AML-193 (cell line): ENCODE data around the gene SPDL1.

Experiments
- DNase-seq, 2 experiments: peaks; one replicate each; lab custom pipeline; 2025; lab: John Stamatoyannopoulos, UW

Gene SPDL1

GRCh38 chr5:169629847-169630548, 46.4 kb downstream of the SPDL1 start:
- no peak for DNase-seq

- no peak for DNase-seq
Observed at GRCh38 chr5:169631360-169631759, 47.8 kb downstream of the SPDL1 start.

DNA sequence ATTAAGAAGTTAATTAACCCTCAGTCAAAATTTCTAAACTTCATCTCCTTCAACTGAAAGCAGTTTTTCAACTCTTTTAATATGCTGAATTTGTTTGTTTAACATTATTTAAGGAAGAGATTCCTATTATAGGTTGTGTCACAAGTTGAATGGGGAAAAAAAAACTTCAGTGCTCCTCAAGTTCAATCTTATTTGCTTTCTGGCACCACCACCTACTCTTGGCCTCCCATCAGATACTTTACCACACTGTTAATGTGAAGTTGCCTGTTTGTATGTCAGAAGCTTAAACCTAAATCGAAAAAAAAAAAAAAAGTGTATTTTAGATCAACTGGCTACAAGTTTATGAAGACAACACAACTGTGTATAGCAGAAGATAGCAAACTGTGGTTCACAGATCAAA, 49.4 kb downstream of the SPDL1 start:
- no peak for DNase-seq

- DNase-seq: no peak
Observed at GRCh38 chr5:169634606-169635005, 51.0 kb downstream of the SPDL1 start.

DNA sequence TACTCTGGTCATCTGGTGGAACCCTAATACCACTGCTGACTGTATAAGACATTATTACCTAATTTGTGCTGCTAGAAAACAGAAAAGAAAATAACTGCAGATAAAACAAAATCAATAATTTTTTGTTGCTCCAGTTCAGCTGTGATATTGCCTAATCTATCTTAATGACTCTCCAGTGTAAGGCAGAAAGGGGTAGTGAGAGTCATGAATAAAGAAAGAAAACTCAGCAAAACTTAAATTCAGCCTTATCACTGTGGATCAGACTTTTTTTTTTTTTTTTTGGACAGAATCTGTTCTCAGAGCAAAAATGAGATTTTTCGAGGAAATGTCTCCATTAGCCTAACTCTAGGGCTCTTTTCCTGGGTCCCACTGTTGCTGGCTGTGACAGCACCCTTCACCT, 52.4 kb downstream of the SPDL1 start:
- no peak for DNase-seq

DNA sequence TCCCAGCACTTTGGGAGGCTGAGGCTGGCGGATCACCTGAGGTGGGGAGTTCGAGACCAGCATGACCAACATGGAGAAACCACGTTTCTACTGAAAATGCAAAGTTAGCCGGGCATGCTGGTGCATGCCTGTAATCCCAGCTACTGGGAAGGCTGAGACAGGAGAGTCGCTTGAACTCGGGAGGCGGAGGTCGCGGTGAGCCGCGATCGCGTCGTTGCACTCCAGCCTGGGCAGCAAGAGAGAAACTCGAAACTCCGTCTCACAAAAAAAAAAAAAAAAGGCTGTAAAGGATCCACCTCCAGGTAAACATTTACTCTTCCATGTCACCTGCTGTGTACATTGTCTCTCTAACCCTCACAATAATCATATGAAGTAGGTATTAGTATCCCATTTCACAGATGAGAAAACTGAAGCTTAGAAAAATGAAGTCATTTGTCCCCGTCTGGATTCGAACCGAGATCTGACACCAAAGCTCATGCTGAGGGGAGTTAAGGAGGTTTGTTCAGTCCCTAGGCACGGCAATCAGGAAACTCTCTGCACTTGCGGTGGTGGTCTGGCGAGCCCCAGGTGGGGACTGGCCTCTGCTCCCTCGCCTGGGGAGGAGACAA, 53.0 kb downstream of the SPDL1 start:
- no peak for DNase-seq

GRCh38 chr5:169637085-169637548, 53.5 kb downstream of the SPDL1 start, which contains the start of gene DOCK2:
DOCK2 (plus strand) TSS chr5:169637275; CDS start chr5:169637327, 52 bp downstream.
- peak; percentile 69 to 82 for DNase-seq

DNA sequence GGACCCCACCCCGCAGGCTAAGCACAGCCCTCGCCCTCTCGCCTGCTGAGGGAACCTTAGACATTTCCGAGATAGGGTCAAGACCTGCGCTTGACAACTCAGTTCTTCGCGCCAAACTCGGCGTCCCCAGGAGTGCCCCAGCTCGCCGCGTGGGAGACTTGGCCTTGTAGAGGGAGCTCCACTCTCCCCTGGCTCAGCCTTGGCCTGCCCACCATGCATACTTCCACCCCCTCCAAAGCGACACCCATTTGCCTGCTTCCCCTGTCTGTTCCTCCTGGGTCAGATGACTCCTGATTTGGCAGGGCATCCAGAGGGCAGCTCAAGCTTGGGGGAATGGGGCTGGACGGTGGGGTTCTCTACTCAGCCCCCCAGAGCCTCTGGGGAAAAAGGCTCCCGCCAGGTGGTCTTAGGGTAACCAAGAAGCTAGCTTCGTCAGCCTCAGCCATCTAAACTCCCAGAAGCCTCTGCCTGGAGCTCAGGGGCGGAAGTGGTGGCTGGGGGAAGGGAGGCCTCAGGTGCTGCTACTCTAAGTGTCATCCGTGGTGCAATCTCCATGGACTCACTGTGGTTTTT, 54.1 kb downstream of the SPDL1 start:
- peak; percentile 45 to 75 for DNase-seq

GRCh38 chr5:169641253-169641652, 57.7 kb downstream of the SPDL1 start:
- no peak for DNase-seq

DNA sequence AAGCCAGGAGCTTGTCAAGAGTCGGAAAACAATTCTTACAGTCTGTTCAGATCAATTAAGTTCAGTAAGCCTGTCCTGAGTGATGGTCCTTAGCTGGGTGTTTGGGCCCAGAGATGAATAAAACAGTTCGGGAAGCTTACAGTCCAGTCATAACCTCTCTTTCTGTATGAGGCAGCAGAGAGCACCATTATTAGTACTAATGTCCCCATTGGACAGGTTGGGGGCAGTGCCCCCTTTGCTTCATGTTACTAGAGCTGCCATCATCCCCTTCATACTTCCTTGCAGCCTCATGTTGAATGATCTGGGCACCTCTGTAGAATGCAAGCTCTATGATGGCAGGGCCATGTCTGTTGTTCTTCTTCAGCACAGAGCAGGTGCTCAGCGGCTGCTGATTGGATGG, 63.3 kb downstream of the SPDL1 start:
- no peak for DNase-seq

DNA sequence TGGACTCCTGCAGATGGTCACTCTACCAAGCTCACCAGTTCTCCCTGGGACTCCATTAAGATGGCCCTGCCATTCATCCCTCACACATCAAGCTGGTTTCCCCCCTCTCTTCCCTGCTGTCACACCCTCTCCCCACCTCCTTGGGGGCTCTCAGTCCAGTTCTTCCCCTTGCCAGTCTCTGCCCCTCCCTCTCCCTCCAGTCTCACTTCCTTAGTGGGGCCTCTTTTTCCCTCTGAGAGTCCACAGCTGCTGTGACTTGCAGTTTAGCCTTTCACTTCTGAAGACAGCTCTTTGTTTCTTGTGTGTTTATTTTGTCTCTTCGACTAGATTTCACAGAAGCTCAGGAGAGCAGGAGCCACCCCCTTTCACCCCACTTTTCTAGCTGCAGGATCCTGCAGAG, 64.0 kb downstream of the SPDL1 start:
- DNase-seq: peak in 1 of 2 experiments; percentile 6

GRCh38 chr5:169648725-169649310, 65.2 kb downstream of the SPDL1 start:
- no peak for DNase-seq

GRCh38 chr5:169649486-169649885, 65.9 kb downstream of the SPDL1 start:
- no peak for DNase-seq

GRCh38 chr5:169650701-169651331, 67.2 kb downstream of the SPDL1 start:
- no peak for DNase-seq

DNA sequence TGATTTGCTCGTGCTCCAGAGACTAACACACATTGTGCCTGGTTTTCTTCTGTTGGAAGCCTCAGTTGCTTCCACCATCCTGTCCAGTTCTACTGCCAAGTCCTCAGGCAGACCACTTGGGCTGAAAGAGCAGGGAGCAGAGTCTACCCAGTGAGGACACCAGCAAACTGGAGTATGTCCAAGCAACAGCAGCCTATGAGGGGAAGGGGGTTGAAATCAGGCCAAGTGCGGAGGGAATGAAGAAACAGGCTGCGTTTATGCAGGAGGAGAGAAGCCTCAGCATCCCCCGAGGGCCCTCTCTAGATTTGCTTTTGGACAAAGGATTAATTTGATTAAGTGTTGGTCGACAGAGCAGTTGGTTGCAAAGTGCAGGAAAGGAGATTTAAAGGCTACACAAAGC, 68.0 kb downstream of the SPDL1 start:
- DNase-seq: no peak

GRCh38 chr5:169652057-169652456, 68.5 kb downstream of the SPDL1 start:
- DNase-seq: no peak

DNA sequence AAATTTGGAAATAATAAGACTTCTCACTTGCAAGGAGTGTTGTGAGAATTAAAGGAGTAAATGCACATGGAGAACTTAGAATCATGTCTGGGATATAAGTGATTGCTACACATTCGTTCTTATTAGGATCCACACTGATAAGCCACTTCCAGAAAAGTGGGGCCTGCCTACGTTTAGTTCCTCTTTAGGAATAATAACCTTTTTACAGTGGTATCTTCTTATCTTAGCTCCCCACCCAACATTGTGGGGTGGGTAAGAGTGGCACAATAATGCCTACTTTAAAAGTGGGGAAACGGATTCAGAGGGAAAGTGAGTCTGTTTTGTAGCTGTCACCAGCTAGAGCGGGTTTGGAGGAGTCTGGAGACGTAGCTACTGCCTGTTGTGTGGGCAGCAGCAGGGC, 69.5 kb downstream of the SPDL1 start:
- no peak for DNase-seq
